Measurements from ENCODE around the gene ZFAND2A. TPM values are rescaled to one million over a fixed set of nuclear protein-coding genes. Genes with fewer than 3 reads are reported as not detected.
A peak's percentile ranks its signal among the peaks of the same experiment; 100 is the strongest.

The ZFAND2A gene
- polyA plus RNA-seq, 1 donor (not counting 4 experiments of a cell fraction or from before 2014, with no cell fraction given), result 25.5 TPM

- dilution Hi-C loops (cut with MboI; ENCODE audit: extremely low pct_ligation_motif_present, low sequenced_read_pairs), result no loop called here
- FAIRE-seq, result no peak
- no peak for DNase-seq (ENCODE audit: low read depth, low spot score)
Measured at GRCh38 chr7:1175967-1176851, 16.2 kb upstream of the ZFAND2A start.

GRCh38 chr7:1175597-1175966 lies 15.6 kb upstream of the ZFAND2A start:
- no peak for FAIRE-seq
- Histone ChIP-seq H3K9ac (ENCODE audit: control insufficient read depth, extremely low read depth, insufficient read depth, low read length) (peak overlapping the region; percentile 4), H2AFZ (ENCODE audit: control insufficient read depth, low read length) (peak overlapping the region; percentile 92), H4K20me1 (ENCODE audit: control insufficient read depth, extremely low read depth, insufficient read depth, low read length) (no peaks in the 10 kb centered on the region), H3K27ac (ENCODE audit: control insufficient read depth, insufficient read depth, low read length) (no peak overlapping the region), H3K4me3 (ENCODE audit: control insufficient read depth in 2 of 3, extremely low read depth in 1 of 3, insufficient read depth in 2 of 3, low read depth in 1 of 3, low read length in 3 of 3) (peak overlapping the region in 1 of 3 experiments; percentile 12), H3K79me2 (ENCODE audit: control insufficient read depth, insufficient read depth, low read length) (no peaks in the 10 kb centered on the region), H3K36me3 (ENCODE audit: control insufficient read depth in 2 of 2, extremely low read depth in 1 of 2, insufficient read depth in 2 of 2, low read length in 2 of 2) (no peaks in the 10 kb centered on the region), H3K9me3 (ENCODE audit: control insufficient read depth, low read depth, low read length) (no peaks in the 10 kb centered on the region), H3K9me1 (ENCODE audit: control insufficient read depth, extremely low read depth, insufficient read depth, low read length) (no peaks in the 10 kb centered on the region), H3K4me1 (ENCODE audit: control insufficient read depth, extremely low read depth, insufficient read depth, low read length) (peaks cover 4% of the 10 kb centered on the region), H3K27me3 (ENCODE audit: control insufficient read depth, extremely low read depth, insufficient read depth, low read length) (no peaks in the 10 kb centered on the region), H3K4me2 (ENCODE audit: control insufficient read depth, extremely low read depth, insufficient read depth, low read depth, low read length) (peak overlapping the region; percentile 66)
- dilution Hi-C loops (cut with MboI; ENCODE audit: extremely low pct_ligation_motif_present, low sequenced_read_pairs), result no loop called here
- TF ChIP-seq CTCF (optimal IDR thresholded peaks at IDR 0.05 in 1 of 3, IDR thresholded peaks at IDR 0.05 in 1 of 3, conservative IDR thresholded peaks at IDR 0.05 in 1 of 3; ENCODE audit: extremely low read depth in 1 of 3, insufficient read depth in 2 of 3, low read length in 3 of 3) (no peak), EZH2 (IDR thresholded peaks at IDR 0.05; ENCODE audit: low read length) (no peak)
- no peak for DNase-seq (ENCODE audit: low read depth, low spot score)

More at GRCh38 chr7:1175967-1176851, 16.2 kb upstream of the ZFAND2A start:
- H4K20me1 ChIP-seq (ENCODE audit: control insufficient read depth, extremely low read depth, insufficient read depth, low read length), result no peaks in the 10 kb centered on the region
- peak overlapping the region; percentile 92 for H2AFZ ChIP-seq (ENCODE audit: control insufficient read depth, low read length)
- peaks cover 4% of the 10 kb centered on the region for H3K4me1 ChIP-seq (ENCODE audit: control insufficient read depth, extremely low read depth, insufficient read depth, low read length)
- no peaks in the 10 kb centered on the region for H3K36me3 ChIP-seq (ENCODE audit: control insufficient read depth in 2 of 2, extremely low read depth in 1 of 2, insufficient read depth in 2 of 2, low read length in 2 of 2)
- H3K9me1 ChIP-seq (ENCODE audit: control insufficient read depth, extremely low read depth, insufficient read depth, low read length), result no peaks in the 10 kb centered on the region
- peak overlapping the region in 1 of 3 experiments; percentile 25 for H3K4me3 ChIP-seq (ENCODE audit: control insufficient read depth in 2 of 3, extremely low read depth in 1 of 3, insufficient read depth in 2 of 3, low read depth in 1 of 3, low read length in 3 of 3)
- no peaks in the 10 kb centered on the region for H3K27me3 ChIP-seq (ENCODE audit: control insufficient read depth, extremely low read depth, insufficient read depth, low read length)
- TF ChIP-seq CTCF (optimal IDR thresholded peaks at IDR 0.05 in 1 of 3, IDR thresholded peaks at IDR 0.05 in 1 of 3, conservative IDR thresholded peaks at IDR 0.05 in 1 of 3; ENCODE audit: extremely low read depth in 1 of 3, insufficient read depth in 2 of 3, low read length in 3 of 3) (peak; percentile 83 to 97 (median 93)), EZH2 (IDR thresholded peaks at IDR 0.05; ENCODE audit: low read length) (no peak)
- H3K9me3 ChIP-seq (ENCODE audit: control insufficient read depth, low read depth, low read length), result no peaks in the 10 kb centered on the region
- no peaks in the 10 kb centered on the region for H3K79me2 ChIP-seq (ENCODE audit: control insufficient read depth, insufficient read depth, low read length)
- peak overlapping the region; percentile 66 for H3K4me2 ChIP-seq (ENCODE audit: control insufficient read depth, extremely low read depth, insufficient read depth, low read depth, low read length)
- peak overlapping the region; percentile 4 for H3K9ac ChIP-seq (ENCODE audit: control insufficient read depth, extremely low read depth, insufficient read depth, low read length)
- H3K27ac ChIP-seq (ENCODE audit: control insufficient read depth, insufficient read depth, low read length), result no peak overlapping the region

Data from keratinocyte (primary cell).